ENCODE results near the gene PTPN21. TPM values are rescaled to one million over a fixed set of nuclear protein-coding genes. Genes with fewer than 3 reads are reported as not detected.
"Not testable (repeated sequence)": the region's sequence is repeated elsewhere in the genome, so short reads cannot be mapped to it uniquely, and the experiment has no call there.

The PTPN21 gene
- total RNA-seq, 4 donors from 2014 or later: 6.5 to 37.7 (median 19.0) TPM

- H3K27ac ChIP-seq: no peak overlapping the region
Observed at GRCh38 chr14:88535813-88536212, 19.0 kb downstream of the PTPN21 start.

GRCh38 chr14:88535149-88535548 is 19.7 kb downstream of the PTPN21 start:
- Histone ChIP-seq H3K27me3 (no peaks in the 10 kb centered on the region), H3K36me3 (no peaks in the 10 kb centered on the region), H3K27ac (no peak overlapping the region), H3K4me3 (no peak overlapping the region), H3K4me1 (no peaks in the 10 kb centered on the region), H3K9me3 (peaks cover 0 to 3% of the 10 kb centered on the region in 2 donors)
- intact Hi-C loops (cut with DNase I; ENCODE audit: low total_unique reads): no loop called here
- TF ChIP-seq POLR2A (IDR thresholded peaks at IDR 0.05): no peak
- TF ChIP-seq, protein P1, sequence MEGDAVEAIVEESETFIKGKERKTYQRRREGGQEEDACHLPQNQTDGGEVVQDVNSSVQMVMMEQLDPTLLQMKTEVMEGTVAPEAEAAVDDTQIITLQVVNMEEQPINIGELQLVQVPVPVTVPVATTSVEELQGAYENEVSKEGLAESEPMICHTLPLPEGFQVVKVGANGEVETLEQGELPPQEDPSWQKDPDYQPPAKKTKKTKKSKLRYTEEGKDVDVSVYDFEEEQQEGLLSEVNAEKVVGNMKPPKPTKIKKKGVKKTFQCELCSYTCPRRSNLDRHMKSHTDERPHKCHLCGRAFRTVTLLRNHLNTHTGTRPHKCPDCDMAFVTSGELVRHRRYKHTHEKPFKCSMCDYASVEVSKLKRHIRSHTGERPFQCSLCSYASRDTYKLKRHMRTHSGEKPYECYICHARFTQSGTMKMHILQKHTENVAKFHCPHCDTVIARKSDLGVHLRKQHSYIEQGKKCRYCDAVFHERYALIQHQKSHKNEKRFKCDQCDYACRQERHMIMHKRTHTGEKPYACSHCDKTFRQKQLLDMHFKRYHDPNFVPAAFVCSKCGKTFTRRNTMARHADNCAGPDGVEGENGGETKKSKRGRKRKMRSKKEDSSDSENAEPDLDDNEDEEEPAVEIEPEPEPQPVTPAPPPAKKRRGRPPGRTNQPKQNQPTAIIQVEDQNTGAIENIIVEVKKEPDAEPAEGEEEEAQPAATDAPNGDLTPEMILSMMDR (IDR thresholded peaks at IDR 0.05): no peak
- no peak for DNase-seq

More at GRCh38 chr14:88535813-88536212, 19.0 kb downstream of the PTPN21 start:
- H3K4me3 ChIP-seq: no peak overlapping the region
- H3K36me3 ChIP-seq: no peaks in the 10 kb centered on the region
- H3K4me1 ChIP-seq: no peaks in the 10 kb centered on the region
- TF ChIP-seq, protein P1 (IDR thresholded peaks at IDR 0.05): no peak
- TF ChIP-seq POLR2A (IDR thresholded peaks at IDR 0.05): no peak
- intact Hi-C loops (cut with DNase I; ENCODE audit: low total_unique reads): no loop called here
- H3K27me3 ChIP-seq: no peaks in the 10 kb centered on the region
- H3K9me3 ChIP-seq: no peaks in the 10 kb centered on the region
- no peak for DNase-seq

- no peaks in the 10 kb centered on the region for H3K36me3 ChIP-seq
- no peak for DNase-seq
- TF ChIP-seq POLR2A (IDR thresholded peaks at IDR 0.05): no peak
- TF ChIP-seq, protein P1 (IDR thresholded peaks at IDR 0.05): no peak
- H3K27me3 ChIP-seq: no peaks in the 10 kb centered on the region
- H3K4me3 ChIP-seq: no peak overlapping the region
- intact Hi-C loops (cut with DNase I; ENCODE audit: low total_unique reads): no loop called here
- no peak overlapping the region for H3K27ac ChIP-seq
- peaks cover 0 to 8% of the 10 kb centered on the region in 2 donors for H3K9me3 ChIP-seq
- no peaks in the 10 kb centered on the region for H3K4me1 ChIP-seq
Observed at GRCh38 chr14:88533064-88533602, 21.7 kb downstream of the PTPN21 start.

DNA sequence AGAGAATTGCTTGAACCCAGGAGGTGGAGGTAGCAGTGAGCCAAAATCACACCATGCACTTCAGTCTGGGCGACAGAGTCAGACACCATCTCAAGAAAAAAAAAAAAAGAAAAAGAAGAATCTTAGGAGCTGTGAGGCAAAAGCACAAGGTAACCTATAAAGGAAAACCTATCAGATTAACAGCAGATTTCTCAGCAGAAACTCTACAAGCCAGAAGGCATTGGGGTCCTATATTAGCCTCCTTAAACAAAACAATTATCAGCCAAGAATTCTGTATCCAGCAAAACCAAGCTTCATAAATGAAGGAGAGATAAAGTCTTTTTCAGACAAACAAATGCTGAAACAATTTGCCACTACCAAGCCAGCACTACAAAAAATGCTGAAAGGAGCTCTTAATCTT is 24.9 kb downstream of the PTPN21 start:
- H3K9me3 ChIP-seq; H3K27ac ChIP-seq; intact Hi-C loops (cut with DNase I; ENCODE audit: low total_unique reads); H3K4me1 ChIP-seq; DNase-seq; H3K4me3 ChIP-seq; H3K36me3 ChIP-seq; H3K27me3 ChIP-seq: not testable (repeated sequence)

DNA sequence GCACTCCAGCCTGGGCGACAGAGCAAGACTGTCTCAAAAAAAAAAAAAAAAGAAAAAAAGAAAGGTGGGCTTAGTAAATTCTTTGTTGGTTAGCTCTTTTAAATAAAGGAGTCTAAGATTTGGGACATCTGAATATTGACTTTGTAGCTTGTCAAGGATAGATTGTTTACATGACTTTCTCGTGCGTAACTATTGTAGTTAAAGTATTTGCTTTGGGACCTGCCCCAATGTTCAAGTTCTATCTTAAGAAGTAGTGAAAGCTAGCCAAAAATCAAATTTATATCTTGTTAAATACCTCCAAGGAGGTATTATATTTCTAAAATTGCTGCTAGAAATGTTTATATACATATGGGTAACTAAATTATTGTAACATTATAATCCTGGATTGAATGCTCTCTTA is 32.4 kb downstream of the PTPN21 start:
- no peaks in the 10 kb centered on the region for H3K27me3 ChIP-seq
- no peak overlapping the region for H3K27ac ChIP-seq
- no peaks in the 10 kb centered on the region for H3K36me3 ChIP-seq
- H3K9me3 ChIP-seq: no peaks in the 10 kb centered on the region
- H3K4me1 ChIP-seq: no peaks in the 10 kb centered on the region
- DNase-seq: no peak
- no peak overlapping the region for H3K4me3 ChIP-seq
- intact Hi-C loops (cut with DNase I; ENCODE audit: low total_unique reads): no loop called here
- no peak for TF ChIP-seq POLR2A (IDR thresholded peaks at IDR 0.05)
- TF ChIP-seq, protein P1 (IDR thresholded peaks at IDR 0.05): no peak

DNA sequence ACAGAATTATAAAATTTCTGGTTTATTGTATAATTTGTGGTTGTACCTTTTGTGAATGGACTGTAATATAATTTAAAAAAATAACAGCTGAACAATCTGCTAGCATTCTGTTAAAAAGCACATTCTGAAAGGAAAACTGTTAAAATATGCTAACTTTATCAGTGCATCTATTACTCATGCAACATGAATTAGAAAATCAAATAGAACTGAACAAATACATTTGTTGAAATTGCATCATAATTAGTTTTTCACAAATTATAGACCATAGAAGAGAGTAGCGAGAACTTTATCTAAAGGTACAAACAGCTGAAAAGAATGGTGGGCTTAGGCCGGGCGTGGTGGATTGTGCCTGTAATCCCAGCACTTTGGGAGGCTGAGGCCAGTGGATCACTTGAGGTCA is 33.0 kb downstream of the PTPN21 start:
- no peak for TF ChIP-seq POLR2A (IDR thresholded peaks at IDR 0.05)
- TF ChIP-seq, protein P1 (IDR thresholded peaks at IDR 0.05): no peak
- Histone ChIP-seq H3K9me3 (no peaks in the 10 kb centered on the region), H3K27ac (no peak overlapping the region), H3K27me3 (no peaks in the 10 kb centered on the region), H3K36me3 (no peaks in the 10 kb centered on the region), H3K4me1 (no peaks in the 10 kb centered on the region), H3K4me3 (no peak overlapping the region)
- intact Hi-C loops (cut with DNase I; ENCODE audit: low total_unique reads): no loop called here
- DNase-seq: no peak

Measured in uterus (tissue), 4 donors.